ENCODE measurements around the gene SHANK2.
"Not testable (repeated sequence)": the region's sequence is repeated elsewhere in the genome, so short reads cannot be mapped to it uniquely, and the experiment has no call there.

SHANK2 gene

DNA sequence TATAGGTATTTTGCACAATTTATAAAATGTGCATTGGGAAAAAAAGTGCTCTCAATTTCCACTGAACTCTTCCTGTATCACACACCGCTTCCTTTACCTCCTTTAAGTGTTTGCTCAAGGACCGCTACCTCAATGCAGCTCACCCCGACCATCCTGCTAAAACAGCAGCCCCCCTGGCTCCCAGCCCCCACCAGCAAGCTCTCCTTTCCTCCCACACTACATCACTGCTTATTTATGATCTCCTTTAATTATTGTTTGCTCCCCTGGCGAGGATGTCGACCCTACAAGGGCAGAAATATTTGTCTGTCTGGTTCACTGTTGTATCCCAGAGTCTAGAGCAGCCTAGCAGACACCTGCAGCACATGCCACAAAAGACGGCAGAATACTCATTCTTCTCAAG is 10.0 kb downstream of the SHANK2 start:
- DNase-seq = no peak

DNA sequence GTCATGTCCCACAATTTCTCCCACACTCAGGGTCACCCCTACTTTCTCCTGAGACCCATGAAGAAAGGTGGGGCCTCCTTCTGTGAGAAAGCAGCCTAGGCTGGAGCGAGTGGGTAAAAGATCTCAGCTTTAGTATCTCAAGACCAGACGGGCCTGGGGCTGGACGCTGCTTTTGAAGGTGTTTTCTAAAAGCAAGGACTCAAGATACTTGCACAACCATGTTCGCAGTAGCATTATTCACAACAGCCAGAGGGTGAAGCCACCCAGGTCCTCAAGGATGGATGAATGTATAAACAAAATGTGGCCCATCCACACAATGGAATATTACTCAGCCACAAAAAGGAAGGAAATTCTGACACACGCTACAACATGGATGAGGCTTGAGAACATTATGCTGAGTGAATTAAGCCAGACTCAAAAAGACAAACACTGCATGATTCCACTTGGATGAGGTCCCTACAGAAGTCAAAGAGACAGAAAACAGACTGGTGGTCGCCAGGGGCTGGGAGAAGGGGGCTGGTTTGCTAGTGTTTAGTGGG is 10.6 kb downstream of the SHANK2 start:
- DNase-seq = no peak

DNA sequence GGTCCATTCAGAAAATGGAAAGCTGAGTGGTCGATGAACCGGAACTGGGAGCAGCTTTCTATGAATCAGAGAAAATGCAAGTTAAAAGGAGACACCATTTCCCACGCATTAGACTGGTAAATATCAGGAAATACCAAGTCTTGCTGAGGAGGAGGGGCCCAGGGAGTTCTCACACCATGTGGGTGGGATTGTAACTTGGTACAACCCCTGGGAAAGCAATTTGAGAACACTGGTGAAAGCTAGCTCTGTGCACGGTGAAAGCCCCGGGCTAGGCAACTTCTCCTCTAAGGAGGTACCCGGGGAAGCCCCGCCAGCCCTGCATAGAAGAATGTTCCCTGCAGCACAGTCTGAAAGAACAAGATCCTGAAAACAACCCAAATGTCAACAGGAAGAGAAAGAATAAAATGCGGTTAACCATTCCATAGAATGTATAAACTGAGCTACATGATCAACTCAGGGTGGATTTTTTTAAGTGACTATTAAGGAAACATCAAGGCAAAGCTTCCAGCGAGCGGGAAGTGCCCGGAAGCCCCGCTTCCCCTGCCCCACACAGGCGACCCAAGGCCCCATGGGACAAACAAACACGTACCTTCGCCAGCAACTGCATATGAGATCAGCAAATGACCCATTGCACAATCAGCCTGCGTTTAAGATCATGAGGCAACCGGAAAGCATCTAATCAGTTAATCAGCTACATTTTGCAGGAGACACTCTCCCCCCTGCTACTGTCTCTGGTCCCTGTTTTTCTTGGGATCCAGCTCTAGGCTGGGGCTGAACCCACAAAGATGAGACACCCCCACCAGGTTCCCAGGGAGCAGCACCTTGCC is 11.3 kb downstream of the SHANK2 start:
- DNase-seq = peak; percentile 69

DNA sequence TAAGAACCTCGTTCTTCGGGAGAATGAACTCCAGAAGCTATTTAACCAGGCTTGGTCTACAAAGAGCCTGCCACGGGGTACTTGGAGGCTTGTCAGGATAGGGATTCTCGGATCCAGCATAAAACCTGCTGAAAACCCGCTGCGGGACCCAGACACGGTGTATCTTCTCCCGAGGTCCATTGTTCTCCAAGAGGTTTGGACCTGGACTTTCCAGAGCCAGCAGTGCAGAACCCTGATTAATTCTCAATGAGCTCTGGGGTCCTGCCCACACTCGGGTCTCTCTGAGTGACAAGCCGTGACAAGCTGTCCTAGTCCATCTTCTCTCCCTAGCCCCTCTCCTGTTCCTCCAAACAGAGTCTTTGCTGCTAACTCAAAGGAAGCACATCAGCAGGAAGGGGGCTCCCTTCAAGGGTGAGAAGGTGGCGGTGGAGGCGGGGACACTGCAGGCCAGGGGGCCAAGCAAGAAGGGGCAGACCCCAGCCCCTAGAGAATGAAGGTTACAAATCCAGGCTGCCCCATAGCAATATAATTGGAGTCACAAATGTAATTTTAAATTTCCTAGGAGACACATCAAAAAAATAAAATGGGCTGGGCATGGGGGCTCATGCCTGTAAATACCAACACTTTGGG is 12.2 kb downstream of the SHANK2 start:
- no peak for DNase-seq

DNA sequence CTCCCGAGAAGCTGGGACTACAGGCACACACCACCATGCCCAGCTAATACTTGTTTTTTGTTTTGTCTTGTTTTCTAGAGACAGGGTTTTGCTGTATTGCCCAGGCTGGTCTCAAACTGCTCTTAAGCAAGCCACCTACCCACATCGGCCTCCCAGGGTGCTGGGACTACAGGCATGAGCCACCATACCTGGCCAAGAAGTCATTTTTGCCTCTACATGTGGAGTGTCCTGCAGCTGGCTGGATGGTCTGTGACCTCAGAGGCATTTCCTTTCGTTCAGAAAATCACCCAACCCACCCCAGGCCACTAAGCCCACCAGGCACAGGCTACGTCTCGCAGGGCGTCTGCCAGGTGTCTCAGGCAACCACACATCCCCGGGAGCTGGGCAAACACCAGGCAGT is 12.8 kb downstream of the SHANK2 start:
- no peak for DNase-seq

DNA sequence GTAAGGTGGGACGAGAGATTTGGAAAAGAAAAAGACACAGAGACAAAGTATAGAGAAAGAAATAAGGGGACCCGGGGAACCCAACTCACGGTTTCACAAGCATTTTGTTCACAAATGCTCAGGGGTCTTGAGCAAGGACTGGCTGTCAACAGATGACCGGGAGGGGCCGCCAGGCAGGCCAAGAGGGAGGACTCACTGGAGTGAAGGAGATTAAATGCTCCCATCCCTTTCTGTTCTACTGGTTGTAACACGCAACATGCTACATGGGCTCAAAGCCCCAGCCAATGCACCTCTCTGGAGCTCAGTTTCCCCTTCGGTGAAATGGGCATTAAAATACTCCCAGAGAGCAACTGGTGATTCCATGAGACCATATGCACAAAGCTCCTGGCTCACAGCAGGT is 13.4 kb downstream of the SHANK2 start:
- DNase-seq = no peak

DNA sequence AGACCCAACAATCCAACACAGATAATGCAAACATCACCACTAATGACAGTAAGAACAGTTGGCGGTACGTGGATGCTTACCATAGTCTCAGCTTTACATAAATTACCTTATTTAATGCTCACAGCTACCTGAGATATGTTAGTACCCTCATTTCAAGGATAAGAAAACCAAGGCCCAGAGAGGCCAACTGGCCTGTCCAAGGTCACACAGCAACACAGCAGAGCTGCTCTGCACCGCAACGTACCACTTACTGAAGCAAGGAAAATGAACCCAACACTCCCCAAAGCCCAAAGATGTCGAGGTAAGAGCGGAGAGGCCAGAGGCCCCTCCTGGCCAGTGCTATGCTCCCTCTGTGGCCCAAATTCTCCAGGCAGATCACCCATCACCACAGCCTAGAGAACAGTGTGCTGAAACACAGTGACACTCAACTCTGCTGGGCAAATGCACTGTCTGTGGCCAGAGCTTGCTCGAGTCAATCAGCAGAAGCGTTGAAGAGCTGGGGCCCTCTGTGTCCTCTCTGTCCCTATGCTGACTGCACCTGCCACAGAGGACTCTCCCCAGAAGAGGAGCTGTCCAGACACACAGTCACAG is 14.0 kb downstream of the SHANK2 start:
- DNase-seq = no peak

DNA sequence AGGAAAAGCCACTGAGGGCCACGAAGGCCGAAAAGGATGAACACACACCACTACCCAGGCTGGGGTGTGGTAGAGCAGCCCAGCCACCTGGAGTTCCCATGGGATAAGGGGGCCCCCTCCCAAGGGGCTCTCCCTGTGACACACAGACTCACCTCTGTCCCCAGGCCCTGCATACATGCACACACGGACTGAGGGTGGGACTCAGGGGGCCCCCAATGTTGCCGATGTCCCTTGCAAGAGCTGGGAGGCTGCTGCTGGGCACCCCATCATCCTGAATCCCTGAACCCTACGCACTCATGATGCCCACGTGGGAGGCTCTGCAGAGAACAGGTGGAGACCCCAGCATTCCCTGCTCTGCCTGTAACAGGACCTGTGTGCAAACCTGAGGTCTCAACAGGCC is 14.5 kb downstream of the SHANK2 start:
- no peak for DNase-seq

DNA sequence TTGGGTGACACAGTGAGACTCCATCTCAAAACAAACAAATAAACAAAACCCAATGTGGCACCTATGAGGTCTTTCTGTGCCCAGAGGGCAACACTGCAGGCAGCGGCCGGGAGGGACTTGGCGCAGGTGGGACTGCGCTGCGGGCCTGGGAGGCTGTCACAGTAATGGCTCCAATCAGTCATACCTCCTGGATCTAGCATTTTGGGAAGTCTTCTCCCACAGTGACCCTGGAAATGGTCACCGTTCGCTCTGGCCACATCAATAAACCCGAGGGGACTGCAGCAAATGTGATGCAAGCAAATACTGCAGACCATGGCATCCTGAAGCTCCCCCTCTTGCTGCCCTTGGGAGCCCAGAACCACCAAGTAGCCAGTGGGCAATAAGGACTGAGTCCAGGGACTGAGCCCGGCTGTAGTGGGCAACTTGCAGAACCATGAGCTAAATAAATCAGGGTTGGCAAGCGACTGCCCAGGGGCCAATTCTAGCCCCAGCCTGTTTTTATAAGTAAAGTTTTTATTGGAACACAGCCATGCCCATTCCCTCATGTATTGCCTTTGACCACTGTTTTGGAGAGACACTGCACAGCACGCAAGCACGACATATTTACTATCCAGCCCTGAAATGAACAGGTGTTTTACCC is 15.4 kb downstream of the SHANK2 start:
- DNase-seq = no peak

DNA sequence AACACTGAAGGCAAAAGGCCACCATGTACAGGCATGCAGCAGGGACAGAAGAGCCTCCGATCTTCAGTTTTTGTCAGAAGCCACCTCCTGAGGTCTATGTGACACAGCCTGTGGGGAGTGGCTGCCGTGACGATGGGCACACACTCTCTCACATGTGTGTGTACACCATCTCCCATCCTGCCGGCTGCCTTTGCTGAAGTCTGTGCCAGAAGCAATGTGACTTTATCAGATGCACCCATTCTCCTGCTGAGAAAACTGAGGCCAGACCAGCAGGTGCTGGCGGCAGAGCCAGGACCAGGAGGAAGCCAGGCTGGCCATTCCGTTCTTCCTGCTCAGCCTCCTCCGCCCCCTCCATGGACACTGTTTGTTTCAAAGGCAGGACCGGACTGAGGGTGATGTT is 16.7 kb downstream of the SHANK2 start:
- no peak for DNase-seq

DNA sequence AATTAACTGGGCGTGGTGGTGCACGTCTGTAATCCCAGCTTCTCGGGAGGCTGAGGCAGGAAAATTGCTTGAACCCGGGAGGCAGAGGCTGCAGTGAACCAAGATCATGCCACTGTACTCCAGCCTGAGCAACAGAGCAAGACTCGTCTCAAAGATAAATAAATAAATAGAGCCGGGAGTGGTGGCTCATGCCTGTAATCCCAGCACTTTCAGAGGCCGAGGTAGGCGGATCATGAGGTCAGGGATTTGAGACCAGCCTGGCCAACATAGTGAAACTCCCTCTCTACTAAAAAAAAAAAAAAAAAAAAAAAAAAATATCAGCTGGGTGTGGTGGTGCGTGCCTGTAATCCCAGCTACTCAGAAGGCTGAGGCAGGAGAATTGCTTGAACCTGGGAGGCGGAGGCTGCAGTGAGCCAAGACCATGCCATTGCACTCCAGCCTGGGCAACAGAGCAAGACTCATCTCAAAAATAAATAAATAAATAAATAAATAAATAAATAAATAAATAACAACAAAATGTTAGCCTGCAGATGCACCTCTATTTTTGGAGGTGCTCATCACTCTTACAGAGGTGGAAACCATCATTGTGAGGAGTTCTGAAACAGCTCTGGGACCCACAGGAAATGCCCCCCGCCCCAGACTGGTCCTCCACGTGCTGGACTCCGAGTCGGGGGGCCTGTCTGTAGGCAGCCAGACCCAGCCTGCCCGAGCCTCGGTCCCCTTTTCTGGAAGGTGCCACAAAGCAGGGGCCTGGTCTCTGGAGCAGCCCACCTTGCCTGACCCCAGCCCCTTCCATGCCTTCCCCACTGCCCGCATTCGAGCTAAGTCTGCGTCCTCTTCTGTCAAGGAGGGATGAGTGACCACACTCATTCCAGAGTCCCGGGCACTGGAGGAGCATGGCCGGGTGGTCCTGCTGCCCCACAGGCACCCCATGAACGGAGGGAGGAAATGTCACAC is 18.2 kb downstream of the SHANK2 start:
- not testable (repeated sequence) for DNase-seq

DNA sequence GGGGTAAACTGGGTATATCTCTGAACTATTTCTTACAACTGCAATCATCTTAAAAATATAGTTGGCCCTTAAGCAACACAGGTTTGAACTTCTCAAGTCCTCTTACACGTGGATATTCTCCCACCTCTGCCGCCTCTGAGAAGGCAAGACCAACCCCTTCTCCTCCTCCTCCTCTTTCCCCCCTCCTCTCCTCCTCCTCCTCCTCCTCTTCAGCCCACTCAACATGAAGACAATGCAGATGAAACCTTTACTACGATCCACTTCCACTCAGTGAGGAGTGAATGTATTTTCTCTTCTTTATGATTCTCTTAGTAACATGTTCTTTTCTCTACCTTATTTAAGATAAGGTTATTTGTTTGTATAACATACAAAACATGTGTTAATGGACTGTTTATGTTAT is 20.0 kb downstream of the SHANK2 start:
- DNase-seq = no peak

DNA sequence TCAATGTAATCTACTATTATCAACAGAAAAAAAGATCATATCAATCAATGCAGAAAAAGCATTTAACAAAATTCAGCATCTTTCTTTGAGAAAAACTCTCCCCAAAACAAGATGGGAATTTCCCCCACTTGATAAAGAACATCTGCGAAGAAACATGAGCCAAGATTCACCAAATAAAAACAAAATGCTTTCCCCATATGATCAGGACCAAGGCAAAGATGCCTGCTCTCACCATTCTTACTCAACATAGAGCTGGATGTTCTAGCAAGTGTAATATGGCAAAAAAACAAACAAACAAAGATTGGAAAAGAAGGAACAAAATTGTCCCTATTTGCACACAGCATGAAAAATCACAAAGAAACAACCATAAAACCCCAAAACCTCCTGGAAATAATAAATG is 23.4 kb downstream of the SHANK2 start:
- no peak for DNase-seq

DNA sequence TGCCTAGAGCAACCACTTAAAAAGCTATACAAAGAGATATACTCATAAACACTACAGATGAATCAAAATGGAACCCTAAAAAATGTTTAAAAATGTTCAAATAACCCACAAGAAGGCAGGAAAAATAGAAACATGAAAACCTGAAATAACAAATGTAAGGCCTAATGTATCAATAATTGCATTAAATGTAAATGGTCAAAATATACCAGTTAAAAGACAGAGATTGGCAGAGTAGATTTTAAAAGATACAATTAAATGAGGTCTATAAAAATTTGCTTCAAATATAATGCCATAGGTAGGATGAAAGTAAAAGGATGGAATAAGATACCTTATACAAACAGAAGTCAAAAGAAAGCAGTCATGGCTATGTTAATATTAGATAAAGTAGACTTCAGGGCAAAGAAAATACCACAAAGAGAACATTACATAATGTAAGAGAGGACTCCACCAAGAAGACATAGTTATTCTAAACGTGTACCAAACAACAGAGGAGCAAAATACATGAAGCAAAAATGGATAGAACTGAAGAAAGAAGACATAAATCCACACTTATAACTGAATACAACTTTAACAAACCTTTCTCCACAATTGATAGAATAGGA is 25.2 kb downstream of the SHANK2 start:
- DNase-seq = no peak

DNA sequence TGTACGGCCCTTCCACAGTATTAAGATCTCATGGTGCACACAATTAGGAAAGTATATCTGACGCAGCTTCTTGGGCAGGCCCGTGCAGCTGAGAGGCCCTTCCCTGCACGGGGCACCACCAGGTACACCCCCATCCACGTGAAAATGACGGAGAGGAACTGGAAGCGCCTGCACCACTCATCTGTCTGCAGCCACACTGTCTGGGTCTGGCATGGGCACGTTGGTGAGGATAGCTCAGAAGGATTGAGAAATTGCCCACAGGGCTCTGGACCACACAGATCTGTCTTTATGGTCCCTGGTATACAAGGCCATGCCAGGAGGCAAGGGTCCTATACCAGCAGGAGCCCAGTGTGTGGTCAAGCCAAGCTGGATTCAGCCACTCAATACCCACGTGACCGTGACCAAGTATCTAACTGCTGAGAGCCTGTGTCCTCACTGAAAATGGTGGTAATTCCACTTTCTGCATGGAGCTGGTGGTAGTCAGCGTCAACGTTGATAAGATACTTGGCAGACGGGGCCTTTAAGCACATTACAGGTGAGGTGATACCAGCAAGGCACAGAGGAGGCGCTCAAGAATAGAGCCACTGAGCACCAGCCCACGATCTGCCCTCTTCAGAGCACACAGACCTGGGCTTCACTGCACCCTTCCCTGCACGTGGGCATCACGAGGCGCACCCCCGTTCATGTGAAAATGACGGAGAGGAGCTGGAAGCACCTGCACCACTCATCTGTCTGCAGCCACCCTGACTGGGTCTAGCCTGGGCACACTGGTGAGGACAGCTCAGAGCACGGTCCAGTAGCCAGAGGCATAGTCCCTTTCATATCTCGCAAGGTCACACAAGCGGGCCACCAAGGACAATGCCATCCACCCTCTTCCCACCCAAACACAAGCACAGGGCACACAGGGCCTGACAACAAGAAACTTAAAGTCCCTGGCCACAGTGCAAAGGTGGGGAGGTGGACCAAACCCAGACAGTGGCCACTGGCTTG is 28.4 kb downstream of the SHANK2 start:
- no peak for DNase-seq

DNA sequence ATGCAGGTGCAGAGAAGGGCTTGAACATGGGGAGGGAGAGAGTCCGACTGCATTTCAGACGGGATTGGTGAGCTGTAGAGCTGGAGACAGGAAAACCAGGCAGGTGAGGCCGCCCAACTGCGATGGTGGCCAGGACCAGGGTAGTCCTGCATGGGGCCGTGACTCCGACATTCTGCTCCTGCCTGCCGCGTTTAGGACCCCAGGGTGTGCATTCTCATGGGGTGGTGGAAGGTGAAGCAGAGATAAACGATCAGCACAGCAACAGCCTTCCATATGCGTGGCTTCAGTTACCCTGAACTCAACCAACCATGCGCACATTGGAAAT is 29.3 kb downstream of the SHANK2 start:
- DNase-seq = no peak

DNA sequence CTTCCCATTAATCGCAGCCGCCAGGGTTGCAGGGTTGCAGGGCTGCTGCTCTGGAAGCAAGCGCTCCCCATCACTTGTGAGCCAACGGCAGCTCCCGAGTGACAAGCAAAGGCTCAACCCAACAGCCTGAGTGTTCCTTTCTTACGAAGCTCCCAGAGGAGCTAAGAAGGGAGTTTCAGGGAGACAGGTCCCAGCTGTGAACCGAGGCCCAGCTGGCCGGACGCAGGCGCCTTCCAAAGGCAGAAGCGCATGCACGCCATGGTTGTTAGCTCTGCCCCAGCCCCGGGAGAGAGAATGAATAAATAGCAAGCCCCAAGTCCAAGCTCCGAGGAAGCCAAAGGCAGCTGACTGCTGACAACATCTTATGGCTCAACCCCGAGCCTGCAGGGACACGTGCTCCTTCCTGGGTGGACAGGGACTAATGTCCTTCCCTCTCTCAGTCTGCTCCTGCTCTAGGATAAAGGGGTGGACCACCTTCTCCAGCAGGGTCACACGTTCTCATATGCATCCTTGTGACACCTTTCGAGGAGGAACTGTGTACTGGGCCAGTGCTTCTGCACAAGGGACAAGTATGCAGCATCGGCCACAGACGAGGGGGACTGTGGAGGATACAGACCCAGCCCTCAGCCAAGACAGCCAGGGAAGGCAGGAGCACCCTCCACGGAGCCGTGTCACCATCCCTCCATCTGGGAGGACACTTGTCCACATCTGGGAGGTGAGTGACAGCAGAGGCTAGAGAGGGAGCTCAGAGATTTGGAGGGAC is 29.9 kb downstream of the SHANK2 start:
- no peak for DNase-seq

DNA sequence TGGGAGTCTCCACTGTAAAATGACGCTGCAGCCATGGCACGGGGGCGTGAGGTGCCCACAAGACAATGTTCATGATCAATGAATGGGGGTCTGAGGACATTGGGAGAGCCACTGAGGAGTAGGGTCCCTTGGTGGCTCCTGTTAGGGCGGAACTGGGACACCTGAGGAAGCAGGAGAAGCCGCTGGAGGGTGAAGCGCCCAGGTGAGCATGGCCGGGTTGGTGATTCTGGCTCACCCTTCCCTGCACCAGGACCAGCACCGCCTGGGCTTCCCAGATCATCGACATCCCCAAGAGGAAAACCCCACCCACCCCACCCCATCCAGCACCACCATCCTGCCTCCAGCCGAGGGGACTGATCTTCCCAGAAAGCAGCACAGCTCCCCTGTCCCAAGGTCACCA is 30.6 kb downstream of the SHANK2 start:
- no peak for DNase-seq

DNA sequence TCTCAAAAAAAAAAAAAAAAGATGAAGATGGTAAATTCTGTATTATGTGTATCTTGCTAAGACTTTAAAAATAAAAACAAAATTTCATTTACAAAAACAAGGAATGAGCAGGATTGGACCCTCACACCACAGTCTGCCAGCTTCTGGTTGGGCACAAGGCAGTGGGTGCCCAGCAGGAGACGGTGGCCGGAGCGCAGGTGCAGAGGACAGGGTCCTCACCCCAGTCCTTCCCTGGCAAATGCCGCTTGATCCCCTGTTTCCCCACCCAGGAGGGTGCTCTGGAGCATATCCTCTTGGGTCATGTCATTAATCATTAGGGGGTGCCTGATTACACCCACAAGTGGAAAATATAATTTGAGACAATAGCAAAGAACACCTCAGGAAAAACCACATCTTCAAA is 31.2 kb downstream of the SHANK2 start:
- DNase-seq = no peak

Data from hematopoietic multipotent progenitor cell treated with erythropoietin and hydrocortisone succinate and interleukin-3 and kit ligand, for 4 days (in vitro differentiated cells).